ENCODE data around the gene TOX2.

DNA sequence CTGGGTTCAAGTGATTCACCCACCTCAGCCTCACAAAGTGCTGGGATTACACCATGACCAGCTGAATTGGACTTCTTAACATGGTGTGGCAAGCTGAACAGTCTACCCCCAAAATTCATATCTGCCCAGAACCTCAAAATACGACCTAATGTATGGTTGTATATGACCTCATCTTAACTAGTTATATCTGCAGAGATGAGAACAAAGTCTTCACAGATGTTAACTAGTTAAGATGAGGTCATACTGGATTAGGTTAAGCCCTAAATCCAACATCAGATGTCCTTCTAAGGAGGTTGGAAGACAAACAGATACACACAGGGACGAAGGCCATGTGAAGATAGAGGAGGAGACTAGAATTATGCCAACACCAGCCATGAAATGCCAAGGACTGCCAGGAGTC is 169.8 kb downstream of the TOX2 start:
- TF ChIP-seq, protein P1, sequence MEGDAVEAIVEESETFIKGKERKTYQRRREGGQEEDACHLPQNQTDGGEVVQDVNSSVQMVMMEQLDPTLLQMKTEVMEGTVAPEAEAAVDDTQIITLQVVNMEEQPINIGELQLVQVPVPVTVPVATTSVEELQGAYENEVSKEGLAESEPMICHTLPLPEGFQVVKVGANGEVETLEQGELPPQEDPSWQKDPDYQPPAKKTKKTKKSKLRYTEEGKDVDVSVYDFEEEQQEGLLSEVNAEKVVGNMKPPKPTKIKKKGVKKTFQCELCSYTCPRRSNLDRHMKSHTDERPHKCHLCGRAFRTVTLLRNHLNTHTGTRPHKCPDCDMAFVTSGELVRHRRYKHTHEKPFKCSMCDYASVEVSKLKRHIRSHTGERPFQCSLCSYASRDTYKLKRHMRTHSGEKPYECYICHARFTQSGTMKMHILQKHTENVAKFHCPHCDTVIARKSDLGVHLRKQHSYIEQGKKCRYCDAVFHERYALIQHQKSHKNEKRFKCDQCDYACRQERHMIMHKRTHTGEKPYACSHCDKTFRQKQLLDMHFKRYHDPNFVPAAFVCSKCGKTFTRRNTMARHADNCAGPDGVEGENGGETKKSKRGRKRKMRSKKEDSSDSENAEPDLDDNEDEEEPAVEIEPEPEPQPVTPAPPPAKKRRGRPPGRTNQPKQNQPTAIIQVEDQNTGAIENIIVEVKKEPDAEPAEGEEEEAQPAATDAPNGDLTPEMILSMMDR (conservative IDR thresholded peaks at IDR 0.05 in 1 of 2, IDR thresholded peaks at IDR 0.05 in 1 of 2; ENCODE audit: extremely low read depth in 1 of 2, insufficient read depth in 1 of 2, low read depth in 1 of 2, low read length in 2 of 2): no peak
- no peak for TF ChIP-seq EZH2 (IDR thresholded peaks at IDR 0.05; ENCODE audit: borderline replicate concordance, low read length)

All from mammary epithelial cell (primary cell).